Glomerular visceral epithelial cell (primary cell): Measurements from ENCODE around the gene ELMO1.

Experiments
- DNase-seq: peaks from one replicate; pipeline ENCODE4 v3.0.0-alpha.2; 2016; ENCODE audit errors: extremely low spot score

Gene ELMO1

DNA sequence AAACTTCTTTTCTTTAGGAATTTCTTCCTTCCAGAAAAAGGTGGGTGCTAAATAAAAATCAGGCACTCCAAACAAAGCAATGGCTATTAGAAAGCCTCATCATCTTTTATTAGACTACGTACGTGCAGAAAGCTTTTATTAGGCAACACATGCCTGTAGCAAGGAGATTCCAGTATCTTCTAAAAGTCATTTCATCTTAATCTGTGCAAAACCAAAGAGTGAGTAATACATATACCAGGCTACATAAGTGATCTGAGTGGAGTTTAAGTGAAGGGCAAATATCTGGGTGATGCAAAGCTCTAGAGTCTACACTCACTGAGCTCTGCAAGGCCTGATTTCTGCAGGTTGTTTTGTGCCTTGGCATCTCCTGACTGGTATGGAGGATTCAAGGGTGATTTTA lies 231.7 kb downstream of the ELMO1 start:
- no peak for DNase-seq

DNA sequence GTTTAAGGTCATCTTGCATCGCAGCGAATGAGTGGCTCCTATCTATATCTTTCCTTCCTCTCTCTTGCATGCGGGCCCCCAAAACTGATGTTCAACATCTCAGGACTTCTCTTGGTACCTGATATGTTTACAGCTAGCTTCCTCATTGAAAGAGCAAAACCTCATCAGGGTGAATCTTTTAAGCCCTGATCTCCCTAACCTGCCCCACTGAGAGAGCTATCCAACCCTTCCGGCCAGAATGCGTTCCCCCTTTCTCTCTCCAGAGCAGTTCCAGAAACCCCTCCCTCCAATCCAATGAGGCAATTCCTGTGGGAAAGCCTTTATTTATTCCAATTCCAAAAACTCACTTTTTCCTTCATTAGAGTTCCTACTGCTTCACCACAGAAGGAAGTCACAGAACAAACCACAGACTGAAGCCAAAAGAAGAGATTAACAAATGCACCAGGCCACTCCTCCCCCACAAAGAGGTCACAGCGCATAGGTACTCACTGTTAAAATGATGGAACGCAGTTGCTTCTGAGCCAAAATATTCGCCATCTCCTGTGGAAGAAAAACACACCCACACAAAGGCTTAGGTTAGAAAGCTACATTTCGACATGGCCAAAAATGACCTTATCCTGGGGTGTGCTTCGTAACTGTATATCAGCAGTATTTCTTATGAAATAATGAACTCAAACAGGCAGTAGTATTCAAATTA lies 232.4 kb downstream of the ELMO1 start:
- no peak for DNase-seq

DNA sequence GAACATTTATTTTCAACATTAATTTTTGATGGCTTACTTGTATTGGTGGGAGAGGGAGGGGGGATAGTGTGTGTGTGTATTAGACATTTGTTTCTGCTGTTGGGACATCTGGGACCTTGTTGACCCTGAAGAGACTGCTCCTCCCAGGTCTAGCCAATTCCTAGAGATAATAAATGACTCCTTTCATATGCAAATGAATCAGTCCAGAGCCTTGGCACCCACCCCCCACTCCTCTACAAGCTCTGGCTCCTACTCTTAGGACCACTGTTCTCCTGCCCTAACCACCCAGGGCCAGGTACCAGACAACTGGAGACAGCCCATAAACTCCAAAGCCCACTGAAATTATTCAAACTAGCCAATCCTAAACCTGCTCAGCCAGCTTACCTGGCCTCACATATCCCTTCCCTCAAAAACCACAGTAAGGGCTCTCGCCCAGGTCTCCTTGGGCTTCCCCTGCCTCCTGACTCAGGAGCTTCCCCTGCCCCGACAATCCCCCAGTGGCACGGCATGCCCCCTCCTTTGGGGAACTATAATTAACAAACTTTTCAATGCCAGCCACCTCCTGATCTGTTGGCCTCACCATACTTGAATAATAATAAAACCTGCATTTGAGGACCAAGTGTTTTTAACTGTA lies 233.3 kb downstream of the ELMO1 start:
- no peak for DNase-seq

DNA sequence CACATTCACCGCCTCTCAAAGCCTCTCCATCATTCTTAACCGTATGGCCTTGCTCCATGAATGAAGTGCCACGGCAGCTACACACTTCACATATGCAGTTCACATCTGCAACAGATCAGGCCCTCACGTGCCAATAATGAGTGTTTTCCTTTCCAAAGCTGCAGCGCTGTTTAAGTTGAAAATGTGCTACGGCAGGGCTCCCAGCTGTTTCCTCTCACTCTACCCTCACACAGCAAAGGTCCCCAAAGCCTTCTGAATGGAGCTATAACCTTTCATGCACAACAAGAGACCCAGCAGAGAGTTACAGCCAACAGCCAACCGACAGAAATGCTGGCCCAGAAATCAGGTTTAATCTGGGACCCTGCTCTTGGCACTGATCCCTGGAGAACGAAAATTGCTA lies 236.1 kb downstream of the ELMO1 start:
- no peak for DNase-seq

DNA sequence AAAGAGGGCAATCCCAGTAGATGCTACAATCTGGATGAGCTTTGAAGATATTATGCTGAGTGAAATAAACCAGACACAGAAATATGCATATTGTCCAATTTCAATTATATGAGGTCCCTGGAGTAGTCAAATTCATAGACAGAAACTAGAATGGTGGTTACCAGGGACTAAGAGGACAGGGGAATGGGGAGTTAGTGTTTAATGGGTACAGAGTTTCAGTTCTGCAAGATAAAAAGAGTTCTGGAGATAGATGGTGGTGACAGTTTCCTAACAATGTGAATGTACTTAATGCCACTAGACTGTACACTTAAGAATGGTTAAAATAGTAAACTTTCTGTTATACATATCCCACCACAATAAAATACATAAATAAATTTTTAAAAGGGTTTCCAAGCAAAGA lies 236.6 kb downstream of the ELMO1 start:
- no peak for DNase-seq

- DNase-seq = no peak
Observed at GRCh38 chr7:37211097-37211880, 237.4 kb downstream of the ELMO1 start.

DNA sequence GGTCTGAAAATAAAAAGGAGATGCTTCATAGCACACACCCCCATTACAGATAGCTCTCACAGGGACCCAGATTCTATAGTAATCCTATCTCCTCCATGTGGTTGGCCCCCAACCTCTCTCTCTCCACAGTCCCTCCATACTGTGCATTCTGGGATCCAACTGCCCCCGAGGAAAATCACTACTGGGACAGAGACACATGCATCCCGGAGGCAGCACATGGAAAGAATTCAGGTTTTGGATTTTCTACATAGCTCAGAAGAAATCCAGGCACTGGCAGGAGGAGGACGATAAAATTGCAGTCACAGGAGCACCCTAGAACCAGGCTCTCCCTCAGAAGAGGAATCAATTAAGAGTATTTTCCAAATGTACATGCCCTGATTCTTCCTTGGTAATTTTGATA lies 239.5 kb downstream of the ELMO1 start:
- DNase-seq = no peak

DNA sequence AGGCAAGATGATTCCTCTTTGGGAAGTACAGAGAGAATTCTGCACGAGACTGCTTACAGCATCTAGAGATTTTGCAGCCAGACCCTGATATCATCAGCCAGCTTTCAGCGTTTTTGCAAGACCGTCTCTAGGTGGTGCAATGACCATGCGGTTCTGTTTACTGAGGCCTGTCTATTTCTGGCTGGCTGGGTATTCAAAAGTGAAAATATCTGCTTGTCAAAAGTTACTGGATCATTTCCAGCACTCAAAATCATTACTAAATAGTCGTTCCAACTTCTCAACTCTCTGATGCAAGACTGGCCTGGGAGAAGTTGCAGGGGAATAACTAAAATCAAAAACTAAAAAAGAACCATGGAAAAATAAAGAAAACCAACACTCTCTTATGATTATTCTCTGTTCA lies 240.1 kb downstream of the ELMO1 start:
- DNase-seq = peak; percentile 8

- DNase-seq = no peak
Observed at GRCh38 chr7:37206192-37206591, 242.5 kb downstream of the ELMO1 start.

- DNase-seq = no peak
Observed at GRCh38 chr7:37205451-37205850, 243.2 kb downstream of the ELMO1 start.

GRCh38 chr7:37201876-37202198 lies 246.8 kb downstream of the ELMO1 start:
- no peak for DNase-seq

DNA sequence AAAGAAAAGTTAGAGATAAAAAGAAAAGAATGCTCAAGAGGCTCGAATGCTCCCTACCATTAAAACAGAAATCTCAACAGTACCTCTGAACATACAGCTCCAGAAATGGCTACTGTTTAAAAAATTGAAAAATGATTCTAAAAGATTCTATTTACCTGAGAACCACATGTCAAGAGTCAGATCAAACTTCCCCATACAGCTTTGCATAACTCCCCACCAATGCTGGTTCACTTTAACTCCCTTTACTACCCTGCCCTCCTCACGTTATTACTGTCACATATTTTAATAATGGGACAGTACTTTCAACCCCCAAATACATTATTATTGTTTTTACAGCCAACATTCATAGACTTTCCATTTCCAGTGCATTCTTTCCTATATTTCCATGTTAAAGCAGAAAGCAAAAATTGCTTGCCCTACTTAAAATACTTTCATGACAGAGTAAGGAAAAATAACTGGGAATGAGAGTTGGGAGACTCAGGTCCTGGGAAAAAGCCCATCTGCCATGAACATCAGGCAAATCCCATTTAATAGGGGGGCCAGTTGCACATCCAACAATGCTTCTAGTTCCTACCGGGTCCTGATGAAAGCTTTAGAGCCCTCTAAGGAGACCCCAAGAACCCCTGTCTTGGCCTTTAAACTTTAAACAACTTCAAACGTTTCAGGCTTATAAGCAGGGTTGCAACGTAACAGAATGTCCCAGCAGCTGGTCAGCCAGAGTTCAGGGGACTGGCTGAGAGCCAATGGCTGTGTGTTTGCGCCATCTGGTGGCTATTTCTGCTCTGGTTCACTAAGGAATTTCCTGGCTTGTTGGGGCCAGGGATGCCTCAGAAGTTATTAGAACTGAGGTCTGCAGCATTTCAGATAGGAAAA lies 247.4 kb downstream of the ELMO1 start:
- peak; percentile 63 for DNase-seq

DNA sequence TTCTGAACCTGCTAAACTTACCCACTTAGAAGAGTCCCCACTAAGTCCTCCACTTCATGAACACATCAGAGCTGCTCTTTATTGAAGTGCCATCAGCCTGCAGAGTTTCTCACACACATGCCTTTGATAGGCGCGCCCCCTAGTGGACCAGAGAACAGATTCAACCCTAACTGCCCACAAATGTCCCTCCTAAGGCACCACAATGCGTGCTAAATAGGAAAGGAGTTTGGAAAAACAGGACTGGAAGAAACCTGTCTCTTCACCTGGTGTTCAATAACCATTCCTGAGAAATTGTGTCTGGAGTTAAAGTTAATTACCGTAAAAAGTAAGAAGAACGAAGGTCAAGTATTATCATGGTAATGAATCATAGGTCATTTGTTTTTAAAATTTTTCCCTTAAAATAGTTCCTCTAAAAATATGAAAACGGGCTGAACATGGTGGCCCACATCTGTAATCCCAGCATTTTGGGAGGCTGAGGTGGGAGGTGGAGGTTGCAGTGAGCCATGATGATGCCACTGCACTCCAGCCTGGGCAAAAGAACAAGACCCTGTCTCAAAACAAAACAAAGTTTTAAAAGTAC lies 249.7 kb downstream of the ELMO1 start:
- DNase-seq = peak; percentile 62

- DNase-seq = no peak
Observed at GRCh38 chr7:37198041-37198905, 250.4 kb downstream of the ELMO1 start.

- DNase-seq = no peak
Observed at GRCh38 chr7:37197108-37197507, 251.6 kb downstream of the ELMO1 start.

GRCh38 chr7:37196676-37197075 lies 252.0 kb downstream of the ELMO1 start:
- DNase-seq = no peak

DNA sequence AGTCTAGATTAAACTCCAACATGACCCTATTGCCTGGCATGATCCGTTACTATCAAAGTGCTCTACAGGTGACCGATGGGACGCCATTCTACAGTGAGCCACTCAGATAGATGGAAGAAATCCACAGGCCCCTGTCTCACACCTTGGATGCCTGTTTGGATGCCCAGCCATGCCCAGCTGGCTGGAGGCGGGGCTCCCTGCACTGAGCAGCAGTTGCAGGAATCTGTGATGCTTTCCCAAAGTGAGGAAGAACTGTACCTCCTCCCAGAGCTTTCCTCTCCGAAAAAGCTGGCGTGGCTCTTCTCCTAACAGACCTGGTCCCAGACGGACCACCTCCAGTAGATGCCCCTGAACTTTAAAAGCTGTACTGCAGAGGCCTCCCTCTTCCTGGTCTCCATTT lies 253.3 kb downstream of the ELMO1 start:
- DNase-seq = no peak

- no peak for DNase-seq
Observed at GRCh38 chr7:37194943-37195342, 253.7 kb downstream of the ELMO1 start.

DNA sequence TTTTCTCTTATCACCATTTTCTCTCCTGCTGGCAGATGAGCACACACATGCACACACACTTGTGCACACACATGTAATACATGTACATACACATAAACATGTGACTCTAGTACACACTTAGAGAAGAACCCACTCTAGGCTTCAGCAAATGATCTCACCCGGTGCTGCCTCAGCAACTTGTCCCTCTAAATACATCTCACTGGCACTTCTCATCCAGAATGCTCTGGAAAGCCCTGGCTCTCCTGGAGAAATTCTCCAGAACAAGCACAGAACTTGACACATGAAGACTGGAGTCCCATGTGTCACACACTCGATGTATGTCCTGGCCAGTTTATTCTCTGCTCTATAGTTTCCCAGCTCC lies 254.9 kb downstream of the ELMO1 start:
- DNase-seq = no peak

GRCh38 chr7:37193087-37193774 lies 255.4 kb downstream of the ELMO1 start:
- DNase-seq = no peak
